WERI-Rb-1 (cell line): Measurements from ENCODE around the gene FASN.

Experiments
- DNase-seq: peaks from one replicate; pipeline ENCODE4 v3.0.0-alpha.2; 2020
- H3K27ac ChIP-seq: fragments of 250-450 bp; sonication (Bioruptor Pico); 2 replicates; pipeline ENCODE4 v1.5.1; 2020; ENCODE audit warnings: mild to moderate bottlenecking, moderate library complexity
- H3K27me3 ChIP-seq: fragments of 250-450 bp; sonication (Bioruptor Pico); 2 replicates; pipeline ENCODE4 v1.5.1; 2021; ENCODE audit warnings: mild to moderate bottlenecking, low read depth, moderate library complexity; ENCODE audit not compliant: insufficient read depth, severe bottlenecking
- H3K36me3 ChIP-seq: fragments of 250-450 bp; sonication (Bioruptor Pico); 2 replicates; pipeline ENCODE4 v1.5.1; 2020; ENCODE audit warnings: mild to moderate bottlenecking, moderate library complexity
- H3K4me3 ChIP-seq: 2 replicates; pipeline ENCODE4 v1.5.1; 2011; ENCODE audit warnings: low read depth, mild to moderate bottlenecking, control low read depth, low read length
- H3K9me3 ChIP-seq: fragments of 250-450 bp; sonication (Bioruptor Pico); 2 replicates; pipeline ENCODE4 v1.5.1; 2021; ENCODE audit warnings: mild to moderate bottlenecking, moderate library complexity; ENCODE audit not compliant: severe bottlenecking
- CTCF ChIP-seq: IDR thresholded peaks from 2 replicates; pipeline ENCODE4 v1.5.1; 2011; ENCODE audit warnings: low read depth, mild to moderate bottlenecking, control low read depth, inconsistent platforms, low read length

Gene FASN

GRCh38 chr17:82105882-82106687 is 8.0 kb upstream of the FASN start:
- peaks cover 7% of the 10 kb centered on the region for H3K36me3 ChIP-seq
- H3K4me3 ChIP-seq: 0 out of 2 replicates have a peak overlapping the region, but pooled peaks have one; percentile 2
- TF ChIP-seq CTCF: peak; percentile 93
- H3K9me3 ChIP-seq: no peaks in the 10 kb centered on the region
- peak; percentile 97 for DNase-seq
- no peaks in the 10 kb centered on the region for H3K27me3 ChIP-seq
- peak overlapping the region; percentile 84 for H3K27ac ChIP-seq

- peak overlapping the region; percentile 84 for H3K27ac ChIP-seq
- no peak overlapping the region for H3K4me3 ChIP-seq
- no peaks in the 10 kb centered on the region for H3K27me3 ChIP-seq
- no peak for TF ChIP-seq CTCF
- DNase-seq: peak; percentile 24
- no peaks in the 10 kb centered on the region for H3K9me3 ChIP-seq
- H3K36me3 ChIP-seq: peaks cover 7% of the 10 kb centered on the region
Measured at GRCh38 chr17:82105417-82105881, 7.4 kb upstream of the FASN start.

GRCh38 chr17:82104797-82105416 is 6.9 kb upstream of the FASN start:
- no peak overlapping the region for H3K4me3 ChIP-seq
- no peaks in the 10 kb centered on the region for H3K27me3 ChIP-seq
- H3K9me3 ChIP-seq: no peaks in the 10 kb centered on the region
- H3K27ac ChIP-seq: peak overlapping the region; percentile 84
- TF ChIP-seq CTCF: no peak
- peaks cover 8% of the 10 kb centered on the region for H3K36me3 ChIP-seq
- peak; percentile 13 for DNase-seq

GRCh38 chr17:82103553-82104451 is 5.8 kb upstream of the FASN start:
- Histone ChIP-seq H3K9me3 (no peaks in the 10 kb centered on the region), H3K27ac (peak overlapping the region; percentile 84), H3K27me3 (no peaks in the 10 kb centered on the region), H3K36me3 (peaks cover 9% of the 10 kb centered on the region), H3K4me3 (peak overlapping the region; percentile 7)
- TF ChIP-seq CTCF: no peak
- peak; percentile 95 for DNase-seq

- Histone ChIP-seq H3K4me3 (no peak overlapping the region), H3K27ac (peak overlapping the region; percentile 84), H3K9me3 (no peaks in the 10 kb centered on the region), H3K36me3 (peaks cover 12% of the 10 kb centered on the region), H3K27me3 (no peaks in the 10 kb centered on the region)
- DNase-seq: peak; percentile 25
- TF ChIP-seq CTCF: no peak
Measured at GRCh38 chr17:82101767-82102679, 4.0 kb upstream of the FASN start.
